ENCODE measurements around the gene TENT5A.
A peak's percentile ranks its signal among the peaks of the same experiment; 100 is the strongest.
"Not testable (repeated sequence)": the region's sequence is repeated elsewhere in the genome, so short reads cannot be mapped to it uniquely, and the experiment has no call there.

The TENT5A gene

GRCh38 chr6:81749707-81750106, 2.8 kb downstream of the TENT5A start:
- DNase-seq: peak; percentile 31

GRCh38 chr6:81748994-81749393, 3.5 kb downstream of the TENT5A start:
- DNase-seq: peak; percentile 17

GRCh38 chr6:81747327-81747726, 5.2 kb downstream of the TENT5A start:
- no peak for DNase-seq

GRCh38 chr6:81744131-81744530, 8.3 kb downstream of the TENT5A start:
- DNase-seq: peak; percentile 32

- DNase-seq: no peak
Measured at GRCh38 chr6:81743649-81744048, 8.8 kb downstream of the TENT5A start.

- DNase-seq: no peak
Measured at GRCh38 chr6:81741689-81742088, 10.8 kb downstream of the TENT5A start.

GRCh38 chr6:81740591-81740990, 11.9 kb downstream of the TENT5A start:
- not testable (repeated sequence) for DNase-seq

GRCh38 chr6:81739230-81740195, 13.0 kb downstream of the TENT5A start:
- no peak for DNase-seq

GRCh38 chr6:81736428-81736827, 16.1 kb downstream of the TENT5A start:
- DNase-seq: no peak

GRCh38 chr6:81735756-81736380, 16.6 kb downstream of the TENT5A start:
- DNase-seq: no peak

GRCh38 chr6:81734500-81735150, 17.9 kb downstream of the TENT5A start:
- no peak for DNase-seq

GRCh38 chr6:81734081-81734480, 18.4 kb downstream of the TENT5A start:
- DNase-seq: peak; percentile 44

- no peak for DNase-seq
Measured at GRCh38 chr6:81731814-81732213, 20.7 kb downstream of the TENT5A start.

GRCh38 chr6:81727876-81728517, 24.5 kb downstream of the TENT5A start:
- no peak for DNase-seq

- DNase-seq: no peak
Measured at GRCh38 chr6:81725127-81725526, 27.4 kb downstream of the TENT5A start.

GRCh38 chr6:81722506-81723223, 29.8 kb downstream of the TENT5A start:
- DNase-seq: peak; percentile 70

GRCh38 chr6:81720427-81720826, 32.1 kb downstream of the TENT5A start:
- no peak for DNase-seq

GRCh38 chr6:81718126-81718525, 34.4 kb downstream of the TENT5A start:
- no peak for DNase-seq

GRCh38 chr6:81714684-81715083, 37.8 kb downstream of the TENT5A start:
- DNase-seq: no peak

- DNase-seq: no peak
Measured at GRCh38 chr6:81713205-81713604, 39.3 kb downstream of the TENT5A start.

- DNase-seq: peak; percentile 90
Measured at GRCh38 chr6:81708113-81708699, 44.3 kb downstream of the TENT5A start.

GRCh38 chr6:81704700-81705099, 47.8 kb downstream of the TENT5A start:
- no peak for DNase-seq
